Endothelial cell of umbilical vein (primary cell): Measurements from ENCODE around the gene LRP2BP. TPM values are rescaled to one million over a fixed set of nuclear protein-coding genes. Genes with fewer than 3 reads are reported as not detected.

Source experiments
- BruUV-seq: library from RNA; stranded (reverse); fragments of 400-500 nt; replicated peaks from 2 replicates; lab custom pipeline; 2021; lab: Mats Ljungman, UMichigan
- CTCF ChIA-PET: fragments of 300-600, 350-600 bp; sonication (Branson Sonifier 250); formaldehyde crosslinking; loops from one replicate; lab custom pipeline; 2021; ENCODE audit warnings: antibody characterized with exemption, inconsistent platforms; lab: Charles Lee
- POLR2A ChIA-PET: fragments of 300-600, 350-600 bp; sonication (Branson Sonifier 250); formaldehyde crosslinking; loops from one replicate; lab custom pipeline; 2021; ENCODE audit warnings: antibody characterized with exemption, inconsistent platforms; lab: Charles Lee
- DNase-seq: peaks from one replicate; pipeline ENCODE4 v3.0.0-alpha.2; 2011; ENCODE audit warnings: low read depth, low spot score
- FAIRE-seq: peaks from 2 replicates; lab custom pipeline; 2011; peaks lifted over from hg19 to GRCh38; lab: Jason Lieb, UNC
- H2AFZ ChIP-seq: 2 replicates; pipeline ENCODE4 v1.6.0; 2012; ENCODE audit warnings: low read depth, low read length, control low read depth, inconsistent platforms
- H3K27ac ChIP-seq: 2 replicates; pipeline ENCODE4 v1.5.1; 2011; ENCODE audit warnings: low read depth, mild to moderate bottlenecking, control low read depth, low read length, moderate library complexity; ENCODE audit not compliant: insufficient read depth
- H3K27me3 ChIP-seq, 2 experiments: 2 replicates each; pipeline versions ENCODE4 v1.6.0 to v1.6.1; 2011; ENCODE audit warnings: low read length in 2 of 2, mixed read lengths in 1 of 2; ENCODE audit not compliant: control insufficient read depth in 2 of 2, insufficient read depth in 2 of 2
- H3K36me3 ChIP-seq, 2 experiments: 2 replicates in 1 of 2; 3 replicates in 1 of 2; pipeline ENCODE4 v1.5.1; 2011; ENCODE audit warnings: low read length in 2 of 2, mild to moderate bottlenecking in 1 of 2, moderate library complexity in 1 of 2; ENCODE audit not compliant: control insufficient read depth in 2 of 2, insufficient read depth in 2 of 2; ENCODE audit errors: extremely low read depth in 1 of 2
- H3K4me1 ChIP-seq: 3 replicates; pipeline ENCODE4 v1.5.1; 2011; ENCODE audit warnings: mild to moderate bottlenecking, low read length; ENCODE audit not compliant: control insufficient read depth, insufficient read depth; ENCODE audit errors: extremely low read depth
- H3K4me2 ChIP-seq: 2 replicates; pipeline ENCODE4 v1.6.1; 2011; ENCODE audit warnings: low read length, control low read depth, mixed read lengths; ENCODE audit not compliant: insufficient read depth
- H3K4me3 ChIP-seq, 3 experiments: fragments of 200-600 bp in 1 of 3; sonication (generic), shearing (Covaris generic) in 1 of 3; replicated peaks in 1 of 3; 2 replicates each; pipeline ENCODE4 v1.5.1; 2011 to 2016; ENCODE audit warnings: control low read depth in 3 of 3, low read length in 3 of 3, mild to moderate bottlenecking in 2 of 3, inconsistent platforms in 1 of 3, low read depth in 1 of 3, moderate library complexity in 1 of 3; ENCODE audit not compliant: insufficient read depth in 1 of 3
- H3K79me2 ChIP-seq: 2 replicates; pipeline ENCODE4 v1.6.0; 2012; ENCODE audit warnings: low read length, inconsistent platforms; ENCODE audit not compliant: control insufficient read depth, insufficient read depth
- H3K9ac ChIP-seq: replicated peaks from 2 replicates; pipeline ENCODE3; 2011; ENCODE audit warnings: low read length, control low read depth; ENCODE audit not compliant: insufficient read depth; ENCODE audit errors: extremely low read depth
- H3K9me1 ChIP-seq: replicated peaks from 3 replicates; pipeline ENCODE4 v1.6.0; 2011; ENCODE audit warnings: mild to moderate bottlenecking, low read length; ENCODE audit not compliant: control insufficient read depth, insufficient read depth; ENCODE audit errors: extremely low read depth
- H3K9me3 ChIP-seq: replicated peaks from 2 replicates; pipeline ENCODE4 v1.5.1; 2012; ENCODE audit warnings: low read length, inconsistent platforms; ENCODE audit not compliant: control insufficient read depth, insufficient read depth
- H4K20me1 ChIP-seq: replicated peaks from 2 replicates; pipeline ENCODE3; 2011; ENCODE audit warnings: mild to moderate bottlenecking, low read length; ENCODE audit not compliant: control insufficient read depth, insufficient read depth; ENCODE audit errors: extremely low read depth
- CTCF ChIP-seq, 2 donors: IDR thresholded peaks; 1 replicate in 1 of 2; 2 replicates in 1 of 2; pipeline ENCODE4 v1.5.1; 2011; ENCODE audit warnings: low read length in 2 of 2, mild to moderate bottlenecking in 2 of 2, moderate library complexity in 2 of 2, control low read depth in 1 of 2, inconsistent platforms in 1 of 2, low read depth in 1 of 2; ENCODE audit not compliant: insufficient read depth in 1 of 2; ENCODE audit errors: extremely low read depth in 1 of 2
- EZH2 ChIP-seq: IDR thresholded peaks from 2 replicates; pipeline ENCODE4 v1.6.1; 2012; ENCODE audit warnings: borderline replicate concordance, low read depth, mild to moderate bottlenecking, moderate library complexity, low read length, inconsistent platforms; ENCODE audit not compliant: severe bottlenecking
- FOS ChIP-seq: IDR thresholded peaks from 2 replicates; pipeline ENCODE4 v1.6.1; 2011; ENCODE audit warnings: mild to moderate bottlenecking, low read length, moderate library complexity, borderline replicate concordance; ENCODE audit not compliant: insufficient read depth
- GATA2 ChIP-seq: IDR thresholded peaks from 2 replicates; pipeline ENCODE4 v1.7.0; 2011; ENCODE audit warnings: low read depth, mild to moderate bottlenecking, moderate library complexity, mixed read lengths, low read length; ENCODE audit not compliant: insufficient read length, insufficient read depth
- JUN ChIP-seq: IDR thresholded peaks from 2 replicates; pipeline ENCODE4 v1.6.1; 2011; ENCODE audit warnings: borderline replicate concordance, low read depth; ENCODE audit not compliant: insufficient read length, insufficient read depth
- MAX ChIP-seq: IDR thresholded peaks from 2 replicates; pipeline ENCODE4 v1.6.1; 2011; ENCODE audit not compliant: insufficient read depth, insufficient read length
- MYC ChIP-seq: IDR thresholded peaks from one replicate; pipeline ENCODE4 v1.6.1; 2011; ENCODE audit warnings: mild to moderate bottlenecking, low read depth, low read length
- POLR2A ChIP-seq: IDR thresholded peaks from 2 replicates; pipeline ENCODE4 v1.6.1; 2012; ENCODE audit warnings: low read depth, mild to moderate bottlenecking, control low read depth, low read length
- POLR2AphosphoS5 ChIP-seq: IDR thresholded peaks from 2 replicates; pipeline ENCODE4 v1.6.1; 2012; ENCODE audit warnings: low read depth, mild to moderate bottlenecking, control low read depth, low read length, moderate library complexity; ENCODE audit not compliant: insufficient read depth
- dilution Hi-C: fragments of 300-500 bp; cut with MboI; formaldehyde crosslinking; loops from one replicate; pipeline ENCODE4 v1.15.0; 2019; ENCODE audit warnings: low sequenced_read_pairs; ENCODE audit not compliant: extremely low pct_ligation_motif_present
- intact Hi-C: fragments of 100-400 bp; cut with micrococcal nuclease; formaldehyde crosslinking; loops from one replicate; pipeline ENCODE4 v1.10.0; 2022
- polyA plus RNA-seq, 4 experiments: library from polyadenylated mRNA; depleted of rRNA in 3 of 4; stranded (reverse) in 3 of 4; unstranded in 1 of 4; fragments of >200 nt; gene quantifications; 2 replicates each; pipeline versions ENCODE4 v1.2.1 to v1.2.3, GENCODE V29; 2011 to 2012; ENCODE audit warnings: missing spikeins in 1 of 4
- total RNA-seq: library from RNA; stranded (reverse); gene quantifications from 2 replicates; pipeline ENCODE4 v1.2.3, GENCODE V29; 2021

Gene LRP2BP
- total and polyA plus RNA-seq, 2 donors (not counting 3 experiments of a cell fraction or from before 2014, with no cell fraction given), result 0.18 to 0.53 TPM

GRCh38 chr4:185370268-185370949, 25.3 kb downstream of the LRP2BP start:
- dilution Hi-C loops, result no loop called here
- no TSS peak for BruUV-seq
- TF ChIP-seq JUN, result no peak
- no peak for TF ChIP-seq POLR2A
- no peak for TF ChIP-seq POLR2AphosphoS5
- no peak for TF ChIP-seq EZH2
- no peak for TF ChIP-seq FOS
- no peak for TF ChIP-seq GATA2
- TF ChIP-seq CTCF (IDR thresholded peaks at IDR 0.05; ENCODE audit: extremely low read depth in 1 of 2, insufficient read depth in 1 of 2, low read depth in 1 of 2, low read length in 2 of 2), result no peak
- TF ChIP-seq MAX, result no peak
- TF ChIP-seq MYC, result no peak
- intact Hi-C loops, result no loop called here
- no peak for DNase-seq
- Histone ChIP-seq H3K4me1 (peaks cover 8% of the 10 kb centered on the region), H3K4me3 (no peak overlapping the region), H3K27ac (no peak overlapping the region), H4K20me1 (no peaks in the 10 kb centered on the region), H2AFZ (no peak overlapping the region), H3K27me3 (no peaks in the 10 kb centered on the region), H3K9me1 (no peaks in the 10 kb centered on the region), H3K9ac (no peak overlapping the region), H3K79me2 (no peaks in the 10 kb centered on the region), H3K36me3 (peaks cover 0 to 1% of the 10 kb centered on the region in 2 experiments), H3K9me3 (no peaks in the 10 kb centered on the region), H3K4me2 (no peak overlapping the region)
- no peak for FAIRE-seq
- POLR2A ChIA-PET, result no interaction called here
- CTCF ChIA-PET, result no interaction called here
